Activated T-cell treated with anti-CD3 and anti-CD28 coated beads, Interleukin-2, amount 50 U/mL, for 48 hours (primary cell): ENCODE measurements around the gene RAET1G.

Source experiments
- DNase-seq, 2 experiments: peaks; one replicate each; pipeline ENCODE4 v3.0.0-alpha.2; 2020

Gene RAET1G

DNA sequence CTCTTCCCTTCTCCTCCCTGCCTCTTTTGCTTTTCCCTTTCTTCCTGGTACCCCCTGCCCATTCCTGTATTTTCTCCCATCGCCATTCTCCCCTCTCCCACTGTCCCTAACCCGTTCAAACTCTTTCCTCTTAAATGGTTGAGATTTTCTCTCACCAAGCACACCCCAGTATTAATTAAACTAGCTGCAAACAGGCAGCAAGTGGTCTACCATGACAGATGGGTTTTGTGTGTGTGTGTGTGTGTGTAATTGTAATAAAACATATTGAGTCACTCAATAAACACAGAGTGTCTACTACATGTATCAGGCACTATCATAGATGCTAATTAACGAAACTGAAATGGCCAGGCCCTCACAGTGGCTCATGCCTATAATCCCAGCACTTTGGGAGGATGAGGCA is 31.7 kb downstream of the RAET1G start:
- no peak for DNase-seq

DNA sequence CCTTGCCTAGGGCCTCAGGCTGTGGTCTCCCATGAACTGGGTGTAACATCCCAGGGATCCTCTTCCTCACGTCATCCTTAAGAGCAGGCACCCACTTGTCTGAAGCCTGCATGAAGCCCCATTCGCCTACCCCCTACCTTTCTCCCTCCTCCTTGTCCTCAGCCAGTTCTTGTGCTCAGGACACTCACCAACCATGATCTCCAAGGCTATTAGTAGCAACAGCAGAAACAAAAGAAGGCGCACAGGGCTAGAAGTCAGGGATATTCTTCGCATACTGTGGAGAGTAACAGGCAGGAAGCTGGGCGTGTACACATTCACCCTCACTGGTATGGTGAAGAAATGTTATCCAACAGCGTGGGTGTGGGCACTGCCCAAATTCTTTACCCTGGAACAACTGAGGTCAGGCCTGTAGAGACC is 32.3 kb downstream of the RAET1G start:
- DNase-seq: no peak

DNA sequence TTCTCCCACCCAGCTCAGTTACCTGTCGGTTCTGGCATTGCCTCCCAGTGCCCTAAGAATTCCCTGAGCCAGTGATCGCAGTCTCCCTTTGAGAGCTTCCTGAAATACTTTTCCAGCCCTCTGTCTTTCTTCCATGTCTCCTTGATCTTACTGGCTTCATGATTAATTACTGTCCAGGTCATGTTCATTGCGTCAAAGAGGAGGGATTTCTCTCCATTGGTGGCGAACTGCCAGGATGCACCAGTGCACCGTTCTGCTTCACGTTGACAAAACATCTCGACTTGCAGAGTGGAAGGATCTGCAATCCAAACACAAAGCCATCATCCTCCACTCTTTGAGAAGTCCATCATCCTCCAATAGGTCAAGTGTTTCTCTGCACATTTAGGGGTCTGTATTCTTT is 33.6 kb downstream of the RAET1G start:
- DNase-seq: no peak

DNA sequence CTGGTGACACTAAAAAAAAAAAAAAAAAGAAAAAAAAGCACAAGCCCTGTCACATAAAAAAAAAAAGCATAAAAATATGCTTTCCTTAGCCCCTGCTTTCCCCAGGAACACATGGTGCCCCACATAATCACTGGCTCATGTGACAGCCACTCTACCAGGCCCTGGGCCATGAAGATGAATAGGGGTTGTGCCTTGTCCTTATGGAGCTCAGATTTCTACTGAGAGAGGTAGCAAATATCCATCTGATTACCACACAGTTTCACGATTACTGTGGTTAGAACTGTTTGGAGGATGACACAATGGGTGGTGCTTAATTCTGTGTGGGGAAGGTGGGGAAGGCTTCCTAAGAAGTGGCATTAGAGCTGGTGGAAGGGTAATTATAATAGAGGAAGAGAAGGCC is 34.3 kb downstream of the RAET1G start:
- DNase-seq: no peak

DNA sequence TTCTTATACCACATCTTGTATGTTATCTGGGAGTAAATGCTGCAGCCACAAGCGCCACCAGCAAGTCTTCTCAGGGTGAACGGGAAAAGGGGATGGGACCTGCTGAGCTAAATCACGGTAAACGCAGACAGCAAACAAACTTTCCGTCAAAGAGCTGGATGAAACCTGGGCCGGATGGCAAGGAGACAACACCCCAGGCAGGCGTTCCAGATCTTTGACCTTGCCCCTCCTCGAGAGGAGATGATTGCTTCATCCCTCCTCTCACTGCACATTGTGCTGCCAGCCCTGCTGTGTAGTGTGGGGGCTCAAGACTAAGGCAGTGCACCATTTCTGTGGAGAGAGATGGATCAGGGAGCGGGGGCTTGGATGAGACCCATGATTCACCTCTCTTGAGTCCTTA is 34.8 kb downstream of the RAET1G start:
- DNase-seq: no peak

DNA sequence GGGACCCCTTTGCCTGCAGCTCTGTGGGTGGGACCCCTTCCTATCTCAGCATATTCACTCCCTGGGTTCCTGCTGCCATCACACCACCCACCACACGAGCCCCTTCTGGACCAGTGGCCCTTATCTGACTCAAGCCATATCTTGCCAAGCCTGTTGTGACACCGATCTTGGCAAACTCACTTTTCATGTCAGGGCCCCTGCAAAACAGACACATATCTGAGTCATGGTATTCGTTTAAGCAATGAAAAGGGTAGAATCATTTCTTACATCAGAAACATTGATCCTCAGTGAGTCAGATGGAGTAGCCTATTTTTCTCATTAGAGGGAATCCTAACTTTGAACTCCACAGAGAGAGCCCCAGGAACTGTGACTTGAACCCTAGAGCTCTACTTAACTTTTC is 35.6 kb downstream of the RAET1G start:
- no peak for DNase-seq

DNA sequence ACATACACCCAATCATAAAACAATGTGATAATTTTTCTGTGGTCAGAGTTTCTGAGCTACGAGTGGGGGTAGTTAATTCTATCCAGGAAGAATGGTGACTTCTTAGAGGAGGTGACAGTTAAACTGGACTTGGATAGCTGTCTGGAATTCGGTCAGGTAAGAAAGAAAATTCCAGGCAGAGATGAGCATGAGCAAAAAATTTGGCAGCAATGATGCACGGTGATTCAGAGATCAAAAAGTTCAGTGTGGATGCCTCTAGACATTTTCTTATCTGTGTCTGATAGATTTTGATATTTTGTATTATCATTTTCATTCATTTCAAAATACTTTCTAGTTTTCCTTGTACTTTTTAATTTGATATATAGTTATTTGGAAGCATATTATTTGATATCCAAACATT is 37.0 kb downstream of the RAET1G start:
- DNase-seq: no peak

DNA sequence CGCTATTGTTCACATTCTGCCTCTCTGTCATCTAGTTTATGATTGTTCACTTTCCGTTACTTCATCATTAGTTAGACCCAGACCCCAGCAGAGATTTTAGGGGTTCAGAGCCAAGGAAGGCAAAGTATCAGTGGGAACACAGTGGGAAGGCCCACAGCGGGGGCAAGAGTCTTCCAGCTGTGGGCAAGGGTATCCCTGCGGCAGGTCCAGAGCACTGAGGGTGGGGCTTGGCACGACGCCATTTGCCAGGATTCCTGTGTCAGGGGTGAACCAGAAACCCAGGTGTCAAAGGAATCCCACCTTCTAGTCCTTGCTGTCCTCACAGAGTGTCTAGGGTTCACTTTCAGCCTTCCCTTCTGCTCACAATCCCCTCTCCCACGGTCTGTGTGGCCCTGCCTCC is 38.3 kb downstream of the RAET1G start:
- DNase-seq: no peak

DNA sequence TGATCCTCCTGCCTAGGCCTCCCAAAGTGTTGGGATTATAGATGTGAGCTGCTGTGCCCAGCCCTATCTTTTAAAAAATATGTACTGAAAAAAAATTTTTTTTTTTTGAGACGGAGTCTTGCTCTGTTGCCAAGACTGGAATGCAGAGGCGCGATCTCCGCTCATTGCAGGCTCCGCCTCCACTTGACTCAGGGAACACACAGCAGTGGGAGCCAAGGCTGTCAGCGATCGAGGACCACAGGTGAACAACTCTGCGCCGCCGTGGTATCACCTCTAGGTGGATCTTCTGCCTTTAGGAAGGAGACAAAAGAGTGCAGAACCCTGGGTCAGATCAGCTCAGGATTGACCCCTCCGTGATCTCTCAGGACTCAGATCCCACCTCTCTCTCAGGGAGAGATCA is 38.7 kb downstream of the RAET1G start:
- DNase-seq: no peak

DNA sequence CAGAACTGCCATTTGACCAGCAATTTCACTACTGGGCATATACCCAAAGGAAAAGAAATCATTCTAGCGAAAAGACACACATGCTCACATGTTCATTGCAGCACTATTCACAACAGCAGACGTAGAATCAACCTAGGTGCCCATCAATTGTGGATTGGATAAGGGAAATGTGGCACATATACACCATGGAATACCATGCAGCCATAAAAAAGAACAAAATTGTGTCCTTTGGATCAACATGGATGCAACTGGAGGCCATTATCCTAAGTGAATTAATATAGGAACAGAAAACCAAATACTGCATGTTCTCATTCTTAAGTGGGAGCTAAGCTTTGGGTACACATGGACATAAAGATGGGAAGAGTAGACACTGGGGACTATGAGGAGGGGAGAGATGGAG is 41.1 kb downstream of the RAET1G start:
- DNase-seq: no peak

DNA sequence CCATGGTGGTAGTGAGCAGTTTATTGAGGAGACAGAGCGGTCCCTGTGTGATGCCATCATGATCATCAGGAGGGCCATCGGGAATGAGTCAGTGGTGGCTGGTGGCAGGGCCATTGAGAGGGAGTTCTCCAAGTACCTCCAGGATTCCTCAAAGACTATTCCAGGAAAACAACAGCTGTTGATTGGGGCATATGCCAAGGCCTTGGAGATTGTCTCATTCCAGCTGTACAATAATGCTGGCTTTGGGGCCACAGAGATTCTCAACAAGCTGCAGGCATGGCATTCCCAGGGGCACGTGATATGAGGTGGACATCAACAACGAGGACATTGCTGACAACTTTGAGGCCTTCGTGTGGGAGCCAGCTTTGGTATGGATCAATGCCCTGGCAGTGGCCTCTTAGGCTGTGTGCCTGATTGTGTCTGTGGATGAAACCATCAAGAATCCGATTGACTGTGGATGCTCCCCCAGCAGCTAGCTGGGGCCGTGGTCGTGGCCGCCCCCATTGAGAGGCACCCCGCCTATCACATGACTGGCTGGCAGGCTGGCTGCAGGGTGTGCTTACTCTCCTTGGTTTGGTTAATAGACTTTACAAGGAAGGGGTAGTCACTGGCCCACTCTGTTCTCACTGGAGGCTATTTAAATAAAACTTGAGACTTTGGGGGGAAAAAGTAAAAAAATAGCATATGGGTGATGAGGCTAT is 41.7 kb downstream of the RAET1G start:
- no peak for DNase-seq

DNA sequence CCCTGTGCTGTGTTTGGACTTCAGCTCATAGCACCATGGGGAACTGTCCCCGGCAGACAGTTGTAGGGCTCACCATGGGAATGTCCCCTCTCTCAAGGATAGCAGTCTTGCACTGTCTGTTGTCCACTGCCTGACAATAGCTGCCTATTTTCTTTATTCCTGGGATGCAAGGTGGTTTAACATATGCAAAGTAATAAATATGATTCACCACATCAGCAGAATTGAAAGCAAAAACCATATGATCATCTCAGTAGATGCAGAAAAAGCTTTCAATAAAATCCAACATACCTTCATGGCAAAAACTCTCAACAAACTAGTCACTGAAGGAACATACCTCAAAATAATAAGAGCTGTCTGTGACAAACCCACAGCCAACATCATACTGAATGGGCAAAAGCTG is 45.3 kb downstream of the RAET1G start:
- DNase-seq: no peak

DNA sequence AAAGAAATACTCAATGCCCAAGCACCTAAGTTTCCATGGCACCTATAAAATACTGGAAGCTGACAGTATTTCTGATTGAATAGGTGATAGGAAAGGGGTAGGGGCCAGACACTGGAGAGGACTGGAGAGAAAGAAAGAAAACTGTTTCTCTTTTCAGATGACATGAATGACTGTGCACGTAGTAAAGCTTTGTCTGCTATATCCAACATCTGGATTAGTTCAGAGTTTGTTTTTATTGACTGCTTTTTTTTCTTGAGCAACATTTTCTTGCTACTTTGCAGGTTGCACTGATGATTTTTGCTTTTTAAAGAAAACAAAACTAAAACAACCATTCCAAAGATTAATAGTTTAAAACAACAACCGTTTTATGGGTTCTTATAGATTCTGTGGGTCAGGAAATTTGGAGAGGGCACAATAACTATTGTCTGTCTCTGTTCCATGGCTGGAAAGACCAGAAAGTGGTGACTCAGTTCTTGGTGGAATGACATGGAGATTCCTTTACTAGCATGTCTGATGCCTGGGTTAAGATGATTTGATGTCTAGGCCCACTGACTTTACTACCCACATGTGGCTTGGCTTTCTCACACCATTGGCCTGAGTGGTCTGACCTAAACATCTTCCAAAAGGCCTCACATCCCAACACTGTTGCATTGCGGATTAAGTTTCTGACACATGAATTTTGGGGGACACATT is 46.5 kb downstream of the RAET1G start:
- DNase-seq: no peak

DNA sequence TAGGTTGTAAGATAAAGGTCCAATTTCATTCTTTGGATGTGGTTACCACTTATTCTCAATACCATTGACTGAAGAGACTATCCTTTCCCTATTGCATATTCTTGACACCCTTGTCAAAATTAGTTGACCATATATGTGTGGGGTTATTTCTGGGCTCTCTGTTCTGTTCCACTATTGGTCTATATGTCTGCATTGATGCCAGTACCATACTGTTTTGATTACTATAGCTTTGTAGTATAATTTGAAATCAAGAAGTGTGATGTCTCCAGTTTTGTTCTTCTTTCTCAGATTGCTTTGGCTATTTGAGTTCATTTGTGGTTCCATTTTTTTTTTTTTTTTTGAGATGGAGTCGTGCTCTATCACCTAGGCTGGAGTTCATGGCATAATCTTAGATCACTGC is 50.7 kb downstream of the RAET1G start:
- no peak for DNase-seq

DNA sequence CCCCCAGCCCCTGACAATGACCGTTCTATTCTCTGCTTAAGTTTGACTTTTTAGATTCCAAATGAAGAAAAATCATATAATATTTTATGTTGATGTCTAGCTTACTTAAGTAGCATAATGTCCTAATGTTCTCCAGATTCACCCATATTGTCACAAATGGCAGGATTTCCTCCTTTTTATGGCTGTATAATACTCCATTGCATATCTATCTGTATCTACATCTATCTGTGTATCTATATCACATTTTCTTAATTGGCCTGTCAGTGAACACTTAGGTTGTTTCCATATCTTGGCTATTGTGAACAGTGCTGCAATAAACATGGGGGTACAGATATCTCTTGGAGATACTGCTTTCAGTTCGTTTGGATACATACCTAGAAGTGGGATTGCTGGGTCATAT is 51.7 kb downstream of the RAET1G start:
- no peak for DNase-seq

DNA sequence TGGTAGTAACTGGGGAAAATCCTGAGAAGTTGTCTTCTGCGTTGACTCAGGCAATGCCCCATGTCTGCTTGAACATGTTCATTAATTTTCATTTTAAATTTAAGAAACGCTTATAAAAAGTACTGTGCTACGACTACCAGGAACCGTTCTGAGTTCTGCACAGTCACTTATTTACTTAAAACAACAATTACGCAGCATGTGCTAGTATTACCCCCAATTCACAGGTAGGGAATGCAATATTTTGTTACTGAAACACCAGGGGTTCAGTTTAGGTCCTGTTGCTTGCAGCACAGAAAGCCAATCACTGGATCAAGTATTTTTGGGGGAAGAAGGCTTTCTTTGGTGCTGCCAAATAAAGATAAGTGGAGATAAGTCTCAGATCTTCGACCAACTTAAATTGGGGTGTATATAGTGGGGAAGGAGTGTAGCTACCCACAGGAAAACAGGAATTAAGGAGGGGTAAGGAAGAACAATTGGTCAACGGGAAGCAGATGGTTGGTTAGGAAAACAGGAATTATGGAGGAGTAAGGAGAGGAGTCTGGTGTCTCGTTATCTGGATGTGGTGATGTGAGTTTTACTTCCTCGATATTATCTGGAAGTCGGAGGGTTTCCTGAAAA is 53.5 kb downstream of the RAET1G start:
- DNase-seq: no peak

DNA sequence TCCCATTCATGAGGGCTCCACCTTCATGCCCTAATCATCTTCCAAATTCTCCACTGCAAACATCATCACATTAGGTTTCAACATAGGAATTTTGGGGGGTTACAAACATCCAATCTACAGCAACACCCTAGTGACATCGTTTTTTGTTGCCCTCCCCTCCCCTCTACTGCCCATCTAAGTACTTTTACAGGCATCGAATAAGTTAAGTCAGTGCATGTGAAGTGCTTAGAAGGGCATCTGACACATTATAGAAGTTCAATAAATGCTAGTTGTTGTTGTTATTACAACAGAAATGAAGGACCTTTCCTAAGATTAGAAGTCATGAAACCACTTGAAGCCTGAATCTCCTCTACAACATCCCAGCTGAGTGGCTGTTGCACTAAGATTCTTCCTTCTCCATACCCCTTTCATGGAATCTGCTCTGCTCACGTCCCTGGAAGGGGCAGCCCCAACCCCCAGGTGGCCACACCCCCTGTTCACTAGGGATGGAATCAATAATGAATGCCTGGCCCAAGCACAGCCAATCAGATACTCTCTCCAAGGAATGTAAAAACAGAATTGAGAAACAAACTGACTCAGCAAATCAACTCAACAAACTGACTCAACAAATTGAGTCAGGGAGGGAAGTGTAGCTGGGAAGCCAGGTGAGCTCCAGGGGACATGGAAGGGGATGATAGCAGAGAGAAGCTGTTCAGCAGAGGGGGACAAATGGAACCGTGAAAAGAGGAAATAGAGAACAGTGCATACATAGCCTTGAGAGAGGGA is 54.9 kb downstream of the RAET1G start:
- DNase-seq: no peak
